ENCODE results near the gene COL24A1. TPM values are rescaled to one million over a fixed set of nuclear protein-coding genes. Genes with fewer than 3 reads are reported as not detected.

COL24A1 gene
- total and polyA plus RNA-seq, 2 of the 13 experiments (the other 11 are each of a cell fraction or from before 2014, with no cell fraction given): 0.04 to 0.13 TPM

- Histone ChIP-seq H3K27me3 (ENCODE audit: control insufficient read depth in 1 of 2, insufficient read depth in 2 of 2, low read length in 2 of 2) (no peaks in the 10 kb centered on the region), H3K9ac (ENCODE audit: insufficient read depth, low read depth, low read length) (no peak overlapping the region), H3K9me3 (ENCODE audit: low read length) (no peaks in the 10 kb centered on the region), H3K4me2 (ENCODE audit: low read depth, low read length) (no peak overlapping the region), H3K27ac (ENCODE audit: extremely low read length, insufficient read depth, low read length) (no peak overlapping the region), H2AFZ (ENCODE audit: low read length) (no peak overlapping the region), H3K79me2 (ENCODE audit: insufficient read depth, low read length) (no peaks in the 10 kb centered on the region), H3K36me3 (replicated peaks in 1 of 2; ENCODE audit: control insufficient read depth in 1 of 2, insufficient read depth in 2 of 2, low read length in 2 of 2) (no peaks in the 10 kb centered on the region), H3K4me1 (ENCODE audit: insufficient read depth, low read length) (no peaks in the 10 kb centered on the region), H4K20me1 (ENCODE audit: insufficient read depth, low read length) (no peaks in the 10 kb centered on the region), H3K4me3 (replicated peaks in 1 of 3; ENCODE audit: insufficient read depth in 1 of 3, low read depth in 2 of 3, low read length in 3 of 3) (no peak overlapping the region)
- no peak for TF ChIP-seq HCFC1 (IDR thresholded peaks at IDR 0.05; ENCODE audit: low read depth, low read length)
- TF ChIP-seq THYN1 (CRISPR knock-in tag; IDR thresholded peaks at IDR 0.05; ENCODE audit: borderline replicate concordance, low read depth): no peak
- no peak for TF ChIP-seq ZNF703 (CRISPR knock-in tag; IDR thresholded peaks at IDR 0.05; ENCODE audit: borderline replicate concordance)
- TF ChIP-seq PRDM4 (CRISPR knock-in tag; IDR thresholded peaks at IDR 0.05; ENCODE audit: borderline replicate concordance): no peak
- no peak for TF ChIP-seq ZFP62 (CRISPR knock-in tag; IDR thresholded peaks at IDR 0.05)
- no peak for TF ChIP-seq ZNF792 (CRISPR knock-in tag; IDR thresholded peaks at IDR 0.05)
- TF ChIP-seq NCOA5 (CRISPR knock-in tag; IDR thresholded peaks at IDR 0.05): no peak
- TF ChIP-seq CC2D1A (CRISPR knock-in tag; IDR thresholded peaks at IDR 0.05): no peak
- no peak for TF ChIP-seq THRA (CRISPR knock-in tag; IDR thresholded peaks at IDR 0.05; ENCODE audit: borderline replicate concordance)
- TF ChIP-seq ZNF570 (CRISPR knock-in tag; IDR thresholded peaks at IDR 0.05; ENCODE audit: borderline replicate concordance): no peak
- TF ChIP-seq ZNF629 (CRISPR knock-in tag; conservative IDR thresholded peaks at IDR 0.05): no peak
- ChIA-PET POLR2A (no interaction called here), CTCF (ENCODE audit: low intra/inter-chr PET ratio, low total read pairs) (no interaction called here)
- WGBS (ENCODE audit: low lambda C conversion rate): 49% methylated on average over 22 of the region's 41 CpGs
- FAIRE-seq (no peak), ATAC-seq (no peak), DNase-seq (ENCODE audit: low spot score) (no peak)
- in situ Hi-C loops (cut with HindIII; ENCODE audit: extremely low pct_ligation_motif_present, low pct_unique_long_range_greater_than_20kb): no loop called here
- intact Hi-C loops (cut with micrococcal nuclease; ENCODE audit: unreplicated experiment): no loop called here
- no TSS peak for BruUV-seq (replicated peaks)
These were observed 46.0 kb downstream of the COL24A1 start for GRCh38 chr1:86110451-86111129.
